Activated B cell treated with CpG ODN at 0.5 μM for 24 hours (primary cell): ENCODE measurements around the gene NHS. TPM values are rescaled to one million over a fixed set of nuclear protein-coding genes. Genes with fewer than 3 reads are reported as not detected.

Experiments
- ATAC-seq: fragments of 200-7000 bp; cut with Tn5 transposase; one replicate; pipeline ENCODE4 v1.10.0; 2021; ENCODE audit warnings: low read depth, mild to moderate bottlenecking, moderate library complexity
- CTCF ChIA-PET: fragments of 350-600 bp; sonication (Branson Sonifier 250); formaldehyde crosslinking; loops from one replicate; lab custom pipeline; 2021; ENCODE audit warnings: antibody characterized with exemption; lab: Charles Lee
- POLR2A ChIA-PET: fragments of 350-600 bp; sonication (Branson Sonifier 250); formaldehyde crosslinking; loops from one replicate; lab custom pipeline; 2021; ENCODE audit warnings: antibody characterized with exemption; lab: Charles Lee
- DNase-seq: peaks from one replicate; pipeline ENCODE4 v3.0.0; 2022
- H3K27ac Mint-ChIP-seq: one replicate; pipeline ENCODE4 v1.8.0; 2020; ENCODE audit warnings: mixed read lengths
- H3K27me3 Mint-ChIP-seq: one replicate; pipeline ENCODE4 v1.8.0; 2021; ENCODE audit warnings: mixed read lengths
- H3K36me3 Mint-ChIP-seq: one replicate; pipeline ENCODE4 v1.8.0; 2021; ENCODE audit warnings: low read depth, mixed read lengths
- H3K4me1 Mint-ChIP-seq: one replicate; pipeline ENCODE4 v1.8.0; 2021; ENCODE audit warnings: mixed read lengths
- H3K4me3 Mint-ChIP-seq: one replicate; pipeline ENCODE4 v1.8.0; 2020; ENCODE audit warnings: mild to moderate bottlenecking, mixed read lengths
- H3K9me3 Mint-ChIP-seq: one replicate; pipeline ENCODE4 v1.8.0; 2020; ENCODE audit warnings: mixed read lengths
- CTCF ChIP-seq: fragments of 200-600 bp; IDR thresholded peaks from one replicate; pipeline ENCODE4 v1.8.0; 2022; ENCODE audit warnings: antibody characterized with exemption, mild to moderate bottlenecking
- intact Hi-C: fragments of 100-400 bp; cut with micrococcal nuclease; formaldehyde crosslinking; loops from one replicate; pipeline ENCODE4 v1.15.1; 2024
- total RNA-seq: library from RNA; stranded (reverse); gene quantifications from 2 replicates; pipeline ENCODE4 v1.2.3, GENCODE V29; 2022

The NHS gene
- total RNA-seq, 1 donor from 2014 or later: not detected

- Mint-ChIP-seq H3K27ac (no peak overlapping the region), H3K4me1 (no peaks in the 10 kb centered on the region), H3K4me3 (no peak overlapping the region), H3K9me3 (no peaks in the 10 kb centered on the region), H3K36me3 (no peaks in the 10 kb centered on the region), H3K27me3 (no peaks in the 10 kb centered on the region)
- CTCF ChIA-PET: no interaction called here
- DNase-seq (no peak), ATAC-seq (no peak)
- POLR2A ChIA-PET: no interaction called here
- intact Hi-C loops: no loop called here
- TF ChIP-seq CTCF: no peak
Observed at GRCh38 chrX:17725181-17725580, 350.2 kb downstream of the NHS start.

- no peak for TF ChIP-seq CTCF
- H3K4me3 Mint-ChIP-seq: no peak overlapping the region
- no peaks in the 10 kb centered on the region for H3K36me3 Mint-ChIP-seq
- no peak for DNase-seq
- H3K9me3 Mint-ChIP-seq: no peaks in the 10 kb centered on the region
- no peaks in the 10 kb centered on the region for H3K27me3 Mint-ChIP-seq
- H3K4me1 Mint-ChIP-seq: peaks cover 2% of the 10 kb centered on the region
- CTCF ChIA-PET: no interaction called here
- ATAC-seq: no peak
- intact Hi-C loops: loop anchor here (10.0 kb wide), 1 partner anchor 1153 kb away; no protein-coding TSS in a partner anchor
- no peak overlapping the region for H3K27ac Mint-ChIP-seq
- POLR2A ChIA-PET: no interaction called here
Observed at GRCh38 chrX:17732138-17732783, 357.3 kb downstream of the NHS start.

GRCh38 chrX:17735406-17735805 lies 360.4 kb downstream of the NHS start:
- no peak overlapping the region for H3K4me3 Mint-ChIP-seq

GRCh38 chrX:17736478-17736855 lies 361.5 kb downstream of the NHS start:
- DNase-seq: no peak
- H3K36me3 Mint-ChIP-seq: no peaks in the 10 kb centered on the region
- ATAC-seq: no peak
- intact Hi-C loops: loop anchor here (2.0 to 10.0 kb wide), 6 partner anchors 616 to 1606 kb away; partner anchors contain the start of genes PDHA1, PHKA2, RBBP7 and SCML2
- H3K9me3 Mint-ChIP-seq: no peaks in the 10 kb centered on the region
- ChIA-PET CTCF (no interaction called here), POLR2A (interaction anchor here (1.0 kb wide), 1 partner anchor 1017 kb away, joined by 3 read pairs; no protein-coding TSS in a partner anchor)
- H3K27ac Mint-ChIP-seq: peak overlapping the region; percentile 74
- no peaks in the 10 kb centered on the region for H3K27me3 Mint-ChIP-seq
- peak overlapping the region; percentile 84 for H3K4me3 Mint-ChIP-seq
- H3K4me1 Mint-ChIP-seq: peaks cover 15% of the 10 kb centered on the region
- no peak for TF ChIP-seq CTCF

More at GRCh38 chrX:17735406-17735805, 360.4 kb downstream of the NHS start:
- H3K9me3 Mint-ChIP-seq: no peaks in the 10 kb centered on the region
- H3K27ac Mint-ChIP-seq: no peak overlapping the region
- no peak for TF ChIP-seq CTCF
- DNase-seq (no peak), ATAC-seq (no peak)
- POLR2A ChIA-PET: no interaction called here
- H3K36me3 Mint-ChIP-seq: no peaks in the 10 kb centered on the region
- intact Hi-C loops: loop anchor here (5.0 to 10.0 kb wide), 4 partner anchors 617 to 1247 kb away; partner anchors contain the start of genes PHKA2, SCML2 and TXLNG
- H3K4me1 Mint-ChIP-seq: peaks cover 15% of the 10 kb centered on the region
- H3K27me3 Mint-ChIP-seq: no peaks in the 10 kb centered on the region
- CTCF ChIA-PET: no interaction called here
